ENCODE data around the gene UMAD1.
A peak's percentile ranks its signal among the peaks of the same experiment; 100 is the strongest.

Gene UMAD1

DNA sequence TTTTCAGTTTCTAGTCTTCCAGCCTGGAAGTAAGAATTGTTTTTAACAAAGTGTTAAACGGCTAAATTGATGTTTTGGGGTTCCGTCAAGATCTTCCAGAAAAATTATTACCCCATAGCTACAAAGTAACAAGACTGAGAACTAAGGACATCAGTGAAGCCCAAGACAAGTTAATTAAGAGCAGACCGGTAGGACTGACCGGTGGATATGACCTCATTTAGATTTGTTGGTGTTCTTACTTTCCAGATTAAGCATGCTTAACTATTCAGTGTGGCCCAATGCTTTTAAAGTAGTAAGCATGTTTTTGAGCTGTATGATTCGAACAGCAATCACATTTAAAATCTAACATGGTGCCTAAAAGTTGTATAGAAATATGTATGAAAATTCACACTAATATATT, 151.0 kb downstream of the UMAD1 start:
- no peak overlapping the region for H3K23ac ChIP-seq (ENCODE audit: low read length)
- no peak overlapping the region for H3K14ac ChIP-seq (ENCODE audit: low read length)
- no peak overlapping the region for H4K12ac ChIP-seq (ENCODE audit: low read depth, low read length)
- no peak overlapping the region for H2BK5ac ChIP-seq (ENCODE audit: low read depth, low read length, poor library complexity)
- no peak overlapping the region for H2BK120ac ChIP-seq (ENCODE audit: insufficient read depth, low read length, poor library complexity)
- no peak overlapping the region for H3K4me3 ChIP-seq (ENCODE audit: low read depth, low read length)
- no peak overlapping the region for H2AK5ac ChIP-seq (ENCODE audit: low read length)
- H4K8ac ChIP-seq (ENCODE audit: low read depth, low read length) = no peak overlapping the region
- no peak overlapping the region for H2AFZ ChIP-seq (ENCODE audit: insufficient read depth, low read length, poor library complexity)
- H3K27me3 ChIP-seq (ENCODE audit: insufficient read depth, low read length) = no peaks in the 10 kb centered on the region
- peak overlapping the region; percentile 90 for H3K27ac ChIP-seq (ENCODE audit: low read depth, low read length)
- no peaks in the 10 kb centered on the region for H3K9me3 ChIP-seq (ENCODE audit: insufficient read depth, low read depth, low read length)
- no peak overlapping the region for H4K91ac ChIP-seq (ENCODE audit: low read depth, low read length)
- peaks cover 4% of the 10 kb centered on the region for H3K79me2 ChIP-seq (ENCODE audit: control insufficient read depth, insufficient read depth, low read length, poor library complexity)
- WGBS (ENCODE audit: extremely low coverage, insufficient coverage, insufficient read length) = no CpG with 5 or more reads among the region's 5 CpGs
- no peak overlapping the region for H3K4me2 ChIP-seq (ENCODE audit: low read length)
- H2BK12ac ChIP-seq (ENCODE audit: low read length) = no peak overlapping the region
- no peaks in the 10 kb centered on the region for H3K36me3 ChIP-seq (ENCODE audit: control insufficient read depth in 1 of 2, insufficient read depth in 2 of 2, low read length in 2 of 2)
- H3K18ac ChIP-seq (ENCODE audit: low read length) = no peak overlapping the region
- H3K4me1 ChIP-seq (ENCODE audit: control insufficient read depth in 1 of 2, insufficient read depth in 2 of 2, low read length in 2 of 2) = peaks cover 24 to 25% of the 10 kb centered on the region in 2 experiments
- H3K9ac ChIP-seq (ENCODE audit: low read length) = no peak overlapping the region
- DNase-seq = no peak
- H3K4ac ChIP-seq (ENCODE audit: low read depth, low read length) = no peak overlapping the region
- peaks cover 25% of the 10 kb centered on the region for H3K79me1 ChIP-seq (ENCODE audit: low read length)

DNA sequence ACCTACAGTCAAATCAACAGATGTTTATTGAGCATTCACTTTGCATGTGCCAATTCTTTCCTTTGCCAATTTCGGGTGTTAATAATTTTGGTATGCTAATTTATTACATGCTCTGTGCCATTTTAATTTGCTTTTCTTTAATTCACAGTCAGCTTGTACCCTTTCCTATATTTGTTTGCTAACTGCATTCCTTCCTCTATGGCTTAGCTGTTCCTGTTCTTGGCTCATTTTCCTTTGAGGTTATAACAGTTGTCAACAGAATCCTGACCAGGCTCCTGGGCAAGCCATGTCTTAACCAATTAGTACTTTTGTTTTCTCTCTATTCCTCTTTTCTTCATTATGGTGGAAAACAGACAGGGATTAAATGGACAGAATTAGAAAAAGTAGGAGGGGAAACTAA, 151.5 kb downstream of the UMAD1 start:
- H3K4me2 ChIP-seq (ENCODE audit: low read length) = no peak overlapping the region
- no peak overlapping the region for H3K14ac ChIP-seq (ENCODE audit: low read length)
- H2AK5ac ChIP-seq (ENCODE audit: low read length) = no peak overlapping the region
- H3K36me3 ChIP-seq (ENCODE audit: control insufficient read depth in 1 of 2, insufficient read depth in 2 of 2, low read length in 2 of 2) = peaks cover 0 to 2% of the 10 kb centered on the region in 2 experiments
- H3K4me3 ChIP-seq (ENCODE audit: low read depth, low read length) = no peak overlapping the region
- H3K18ac ChIP-seq (ENCODE audit: low read length) = no peak overlapping the region
- no peak overlapping the region for H4K8ac ChIP-seq (ENCODE audit: low read depth, low read length)
- H3K79me1 ChIP-seq (ENCODE audit: low read length) = peaks cover 29% of the 10 kb centered on the region
- H3K27me3 ChIP-seq (ENCODE audit: insufficient read depth, low read length) = no peaks in the 10 kb centered on the region
- no peak overlapping the region for H2AFZ ChIP-seq (ENCODE audit: insufficient read depth, low read length, poor library complexity)
- no peak overlapping the region for H2BK12ac ChIP-seq (ENCODE audit: low read length)
- no peak overlapping the region for H3K9ac ChIP-seq (ENCODE audit: low read length)
- WGBS (ENCODE audit: extremely low coverage, insufficient coverage, insufficient read length) = no CpG with 5 or more reads among the region's 1 CpG
- no peak overlapping the region for H2BK120ac ChIP-seq (ENCODE audit: insufficient read depth, low read length, poor library complexity)
- no peak overlapping the region for H2BK5ac ChIP-seq (ENCODE audit: low read depth, low read length, poor library complexity)
- no peak for DNase-seq
- H3K4me1 ChIP-seq (ENCODE audit: control insufficient read depth in 1 of 2, insufficient read depth in 2 of 2, low read length in 2 of 2) = peaks cover 24 to 25% of the 10 kb centered on the region in 2 experiments
- no peak overlapping the region for H3K23ac ChIP-seq (ENCODE audit: low read length)
- H4K91ac ChIP-seq (ENCODE audit: low read depth, low read length) = no peak overlapping the region
- peak overlapping the region; percentile 45 for H3K27ac ChIP-seq (ENCODE audit: low read depth, low read length)
- H4K12ac ChIP-seq (ENCODE audit: low read depth, low read length) = no peak overlapping the region
- H3K4ac ChIP-seq (ENCODE audit: low read depth, low read length) = no peak overlapping the region
- no peaks in the 10 kb centered on the region for H3K9me3 ChIP-seq (ENCODE audit: insufficient read depth, low read depth, low read length)
- H3K79me2 ChIP-seq (ENCODE audit: control insufficient read depth, insufficient read depth, low read length, poor library complexity) = peaks cover 4% of the 10 kb centered on the region

DNA sequence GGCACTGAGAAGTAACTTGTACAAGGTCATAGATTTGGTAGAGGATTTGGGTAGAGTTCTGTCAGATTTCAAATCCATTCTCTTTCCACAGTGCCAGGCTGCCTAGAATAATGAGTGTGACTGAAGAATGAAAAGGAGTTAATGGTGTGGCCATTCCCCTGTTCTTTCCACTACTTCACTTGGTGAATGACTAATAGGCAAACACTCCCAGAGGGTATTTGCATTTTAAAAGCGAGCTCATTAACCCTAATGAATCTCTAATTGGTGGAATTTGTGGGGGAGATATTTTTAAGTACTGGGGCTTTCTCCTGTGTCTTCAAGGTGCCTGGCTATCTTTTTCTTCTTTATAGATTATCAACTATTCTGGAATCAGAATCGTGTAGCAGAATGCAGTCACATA, 152.7 kb downstream of the UMAD1 start:
- Histone ChIP-seq H2AK5ac (ENCODE audit: low read length) (no peak overlapping the region), H2BK120ac (ENCODE audit: insufficient read depth, low read length, poor library complexity) (no peak overlapping the region), H3K9me3 (ENCODE audit: insufficient read depth, low read depth, low read length) (no peaks in the 10 kb centered on the region), H4K8ac (ENCODE audit: low read depth, low read length) (no peak overlapping the region), H4K91ac (ENCODE audit: low read depth, low read length) (no peak overlapping the region), H3K27ac (ENCODE audit: low read depth, low read length) (no peak overlapping the region), H3K4me1 (ENCODE audit: control insufficient read depth in 1 of 2, insufficient read depth in 2 of 2, low read length in 2 of 2) (peaks cover 21 to 25% of the 10 kb centered on the region in 2 experiments), H3K79me2 (ENCODE audit: control insufficient read depth, insufficient read depth, low read length, poor library complexity) (peaks cover 4% of the 10 kb centered on the region), H3K23ac (ENCODE audit: low read length) (no peak overlapping the region), H3K27me3 (ENCODE audit: insufficient read depth, low read length) (no peaks in the 10 kb centered on the region), H3K4me2 (ENCODE audit: low read length) (no peak overlapping the region), H3K36me3 (ENCODE audit: control insufficient read depth in 1 of 2, insufficient read depth in 2 of 2, low read length in 2 of 2) (peaks cover 0 to 4% of the 10 kb centered on the region in 2 experiments), H3K18ac (ENCODE audit: low read length) (no peak overlapping the region), H4K12ac (ENCODE audit: low read depth, low read length) (no peak overlapping the region), H3K14ac (ENCODE audit: low read length) (no peak overlapping the region), H2BK5ac (ENCODE audit: low read depth, low read length, poor library complexity) (no peak overlapping the region), H2BK12ac (ENCODE audit: low read length) (no peak overlapping the region), H2AFZ (ENCODE audit: insufficient read depth, low read length, poor library complexity) (no peak overlapping the region), H3K79me1 (ENCODE audit: low read length) (peaks cover 34% of the 10 kb centered on the region), H3K9ac (ENCODE audit: low read length) (no peak overlapping the region), H3K4me3 (ENCODE audit: low read depth, low read length) (no peak overlapping the region), H3K4ac (ENCODE audit: low read depth, low read length) (no peak overlapping the region)
- no CpG with 5 or more reads among the region's 2 CpGs for WGBS (ENCODE audit: extremely low coverage, insufficient coverage, insufficient read length)
- no peak for DNase-seq

DNA sequence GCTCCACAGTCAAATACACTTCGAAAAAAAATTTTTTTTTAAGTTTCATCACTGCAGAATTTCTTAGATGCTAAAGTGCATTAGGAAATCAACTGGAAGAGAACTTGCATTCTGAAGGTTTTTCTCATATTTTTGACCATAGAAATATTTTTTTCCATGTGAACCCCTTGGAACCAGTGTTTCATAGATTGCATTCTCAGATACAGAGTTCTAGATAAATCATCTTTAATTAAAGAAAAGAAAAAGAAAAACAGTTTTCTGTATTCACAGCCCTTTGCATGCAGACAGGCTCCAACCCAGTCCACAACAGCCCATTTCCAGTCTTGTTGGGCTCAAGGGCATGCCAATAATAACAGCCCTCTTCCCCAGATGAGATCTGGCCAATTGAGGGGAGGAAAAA, 153.4 kb downstream of the UMAD1 start:
- no peak overlapping the region for H3K18ac ChIP-seq (ENCODE audit: low read length)
- no CpG with 5 or more reads among the region's 1 CpG for WGBS (ENCODE audit: extremely low coverage, insufficient coverage, insufficient read length)
- no peaks in the 10 kb centered on the region for H3K9me3 ChIP-seq (ENCODE audit: insufficient read depth, low read depth, low read length)
- peaks cover 4% of the 10 kb centered on the region for H3K79me2 ChIP-seq (ENCODE audit: control insufficient read depth, insufficient read depth, low read length, poor library complexity)
- no peak overlapping the region for H4K12ac ChIP-seq (ENCODE audit: low read depth, low read length)
- peak overlapping the region; percentile 15 for H2BK12ac ChIP-seq (ENCODE audit: low read length)
- H2BK5ac ChIP-seq (ENCODE audit: low read depth, low read length, poor library complexity) = peak overlapping the region; percentile 57
- no peak overlapping the region for H3K4me2 ChIP-seq (ENCODE audit: low read length)
- H3K36me3 ChIP-seq (ENCODE audit: control insufficient read depth in 1 of 2, insufficient read depth in 2 of 2, low read length in 2 of 2) = peaks cover 0 to 4% of the 10 kb centered on the region in 2 experiments
- H3K4me1 ChIP-seq (ENCODE audit: control insufficient read depth in 1 of 2, insufficient read depth in 2 of 2, low read length in 2 of 2) = peaks cover 26 to 29% of the 10 kb centered on the region in 2 experiments
- DNase-seq = peak in 1 of 2 donors; percentile 54
- H3K4ac ChIP-seq (ENCODE audit: low read depth, low read length) = no peak overlapping the region
- H3K4me3 ChIP-seq (ENCODE audit: low read depth, low read length) = no peak overlapping the region
- H3K79me1 ChIP-seq (ENCODE audit: low read length) = peaks cover 37% of the 10 kb centered on the region
- H3K27ac ChIP-seq (ENCODE audit: low read depth, low read length) = peak overlapping the region; percentile 55
- H3K14ac ChIP-seq (ENCODE audit: low read length) = peak overlapping the region; percentile 64
- H2AK5ac ChIP-seq (ENCODE audit: low read length) = no peak overlapping the region
- no peak overlapping the region for H3K9ac ChIP-seq (ENCODE audit: low read length)
- H2AFZ ChIP-seq (ENCODE audit: insufficient read depth, low read length, poor library complexity) = no peak overlapping the region
- peak overlapping the region; percentile 57 for H4K91ac ChIP-seq (ENCODE audit: low read depth, low read length)
- H3K27me3 ChIP-seq (ENCODE audit: insufficient read depth, low read length) = no peaks in the 10 kb centered on the region
- no peak overlapping the region for H3K23ac ChIP-seq (ENCODE audit: low read length)
- H4K8ac ChIP-seq (ENCODE audit: low read depth, low read length) = peak overlapping the region; percentile 43
- H2BK120ac ChIP-seq (ENCODE audit: insufficient read depth, low read length, poor library complexity) = peak overlapping the region; percentile 21

Measured in trophoblast cell (in vitro differentiated cells and primary cell).